Measurements from ENCODE around the gene SMPDL3B.

SMPDL3B gene

GRCh38 chr1:27928216-27928954 lies 6.4 kb upstream of the SMPDL3B start:
- TF ChIP-seq CTCF (IDR thresholded peaks at IDR 0.05; ENCODE audit: low read depth, low read length, missing control alignments): no peak
- no peak for DNase-seq (ENCODE audit: extremely low read depth, low read depth)

GRCh38 chr1:27931184-27931583 lies 3.6 kb upstream of the SMPDL3B start:
- TF ChIP-seq CTCF (IDR thresholded peaks at IDR 0.05; ENCODE audit: low read depth, low read length, missing control alignments): no peak
- DNase-seq (ENCODE audit: extremely low read depth, low read depth): no peak
- no peak overlapping the region for H3K4me3 ChIP-seq (replicated peaks; ENCODE audit: low read depth, low read length)

More at GRCh38 chr1:27928216-27928954, 6.4 kb upstream of the SMPDL3B start:
- H3K4me3 ChIP-seq (replicated peaks; ENCODE audit: low read depth, low read length): no peak overlapping the region

- no peak for TF ChIP-seq CTCF (IDR thresholded peaks at IDR 0.05; ENCODE audit: low read depth, low read length, missing control alignments)
- H3K4me3 ChIP-seq (replicated peaks; ENCODE audit: low read depth, low read length): no peak overlapping the region
- no peak for DNase-seq (ENCODE audit: extremely low read depth, low read depth)
These were observed 3.0 kb upstream of the SMPDL3B start for GRCh38 chr1:27931759-27932158.

GRCh38 chr1:27935721-27936120 lies 921 bp downstream of the SMPDL3B start:
- no peak for TF ChIP-seq CTCF (IDR thresholded peaks at IDR 0.05; ENCODE audit: low read depth, low read length, missing control alignments)
- H3K4me3 ChIP-seq (replicated peaks; ENCODE audit: low read depth, low read length): no peak overlapping the region
- DNase-seq (ENCODE audit: extremely low read depth, low read depth): no peak

GRCh38 chr1:27936370-27936769 lies 1.6 kb downstream of the SMPDL3B start:
- TF ChIP-seq CTCF (IDR thresholded peaks at IDR 0.05; ENCODE audit: low read depth, low read length, missing control alignments): no peak
- DNase-seq (ENCODE audit: extremely low read depth, low read depth): no peak
- no peak overlapping the region for H3K4me3 ChIP-seq (replicated peaks; ENCODE audit: low read depth, low read length)

GRCh38 chr1:27937524-27937836 lies 2.7 kb downstream of the SMPDL3B start:
- no peak for TF ChIP-seq CTCF (IDR thresholded peaks at IDR 0.05; ENCODE audit: low read depth, low read length, missing control alignments)
- H3K4me3 ChIP-seq (replicated peaks; ENCODE audit: low read depth, low read length): no peak overlapping the region
- DNase-seq (ENCODE audit: extremely low read depth, low read depth): no peak

DNA sequence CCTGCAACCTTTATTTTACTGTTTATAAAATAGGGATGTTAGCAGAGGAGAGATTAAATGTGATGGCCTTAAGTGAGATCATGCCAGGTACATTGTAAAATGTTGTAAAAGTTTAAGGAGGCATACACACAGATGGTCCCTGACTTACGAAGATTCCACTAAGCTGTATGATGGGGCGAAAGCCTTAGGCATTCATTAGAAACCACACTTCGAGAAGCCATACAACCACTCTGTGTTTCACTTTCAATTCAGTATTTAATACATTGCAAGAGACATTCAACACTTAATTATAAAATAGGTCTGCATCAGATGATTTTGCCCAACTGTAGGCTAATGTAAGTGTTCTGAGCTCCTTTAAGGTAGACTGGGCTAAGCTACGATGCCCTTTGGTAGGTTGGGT lies 3.7 kb downstream of the SMPDL3B start:
- no peak for DNase-seq (ENCODE audit: extremely low read depth, low read depth)
- TF ChIP-seq CTCF (IDR thresholded peaks at IDR 0.05; ENCODE audit: low read depth, low read length, missing control alignments): no peak
- H3K4me3 ChIP-seq (replicated peaks; ENCODE audit: low read depth, low read length): no peak overlapping the region

Measured in HFF-Myc (cell line).